Measurements from ENCODE around the gene ZNF416. TPM values are rescaled to one million over a fixed set of nuclear protein-coding genes. Genes with fewer than 3 reads are reported as not detected.

ZNF416 gene
- total and polyA plus RNA-seq, 2 of the 8 experiments (the other 6 are each of a cell fraction or from before 2014, with no cell fraction given), result 3.2 to 10.3 TPM

- no peak overlapping the region for H2BK15ac ChIP-seq (ENCODE audit: low read length)
- peaks cover 2% of the 10 kb centered on the region; the same call in 1 of the 2 replicates for H3K79me1 ChIP-seq (ENCODE audit: low read depth, low read length)
- peaks cover 0 to 3% (median 2%) of the 10 kb centered on the region in 4 experiments; a peak in 3 of 7 replicates for H3K4me1 ChIP-seq (replicated peaks in 1 of 4; ENCODE audit: control insufficient read depth in 3 of 4, insufficient read depth in 4 of 4, low read length in 3 of 4)
- H2AFZ ChIP-seq (ENCODE audit: low read length), result peak overlapping the region; percentile 93
- 68% methylated on average over 8 of the region's 8 CpGs; no CpG with 5 or more reads in 1 of the 2 experiments for WGBS, 2 experiments (ENCODE audit: extremely low coverage in 1 of 2, insufficient coverage in 1 of 2, insufficient read length in 1 of 2, insufficient replicate concordance in 2 of 2, low coverage in 1 of 2, low lambda C conversion rate in 2 of 2, missing lambda C conversion rate in 1 of 2)
- H2BK20ac ChIP-seq (ENCODE audit: low read length), result no peak overlapping the region
- H3K23ac ChIP-seq (ENCODE audit: insufficient read length), result no peak overlapping the region
- H3K4me3 ChIP-seq (ENCODE audit: extremely low read depth in 1 of 4, insufficient read depth in 2 of 4, low read depth in 3 of 4, low read length in 4 of 4), result peak overlapping the region; percentile 74 to 90 (median 82); a peak in 6 of 8 replicates
- no peak overlapping the region for H3K18ac ChIP-seq (ENCODE audit: extremely low read depth, low read length)
- DNase-seq (ENCODE audit: low read depth in 1 of 2, low spot score in 2 of 2) (no peak), FAIRE-seq (no peak)
- no peak overlapping the region for H4K5ac ChIP-seq (ENCODE audit: insufficient read length, low read depth, low read length)
- H2AK5ac ChIP-seq (ENCODE audit: low read depth, low read length), result no peak overlapping the region
- H3K14ac ChIP-seq (ENCODE audit: insufficient read length), result no peak overlapping the region
- peaks cover 7% of the 10 kb centered on the region for H3K23me2 ChIP-seq (ENCODE audit: low read depth, low read length)
- H4K20me1 ChIP-seq (replicated peaks in 1 of 2; ENCODE audit: control insufficient read depth in 1 of 2, insufficient read depth in 2 of 2, low read length in 2 of 2), result no peaks in the 10 kb centered on the region
- peaks cover 0 to under 1% (median under 1%) of the 10 kb centered on the region in 4 experiments; a peak in 1 of 8 replicates for H3K36me3 ChIP-seq (ENCODE audit: control insufficient read depth in 2 of 4, insufficient read depth in 4 of 4, low read length in 3 of 4)
- H2BK12ac ChIP-seq (ENCODE audit: low read depth, low read length), result no peak overlapping the region
- ChIA-PET POLR2A (ENCODE audit: partially characterized antibody) (interaction anchor here (1.2 to 3.0 kb wide), 5 partner anchors 14 to 163 kb away, joined by 3 to 11 read pairs (median 9); partner anchors contain the start of genes ZIK1 and ZNF551), CTCF (ENCODE audit: partially characterized antibody) (interaction anchor here (0.7 to 1.4 kb wide), 2 partner anchors 11 to 230 kb away, joined by 3 to 4 read pairs; no protein-coding TSS in a partner anchor)
- no peaks in the 10 kb centered on the region for H3K9me3 ChIP-seq (ENCODE audit: insufficient read depth in 2 of 2, low read depth in 1 of 2, low read length in 1 of 2)
- H3K56ac ChIP-seq (replicated peaks; ENCODE audit: insufficient read length, low read depth, low read length), result no peak overlapping the region
- no peak overlapping the region for H3K4ac ChIP-seq (replicated peaks; ENCODE audit: insufficient read length, low read depth, low read length)
- no peak overlapping the region for H2BK120ac ChIP-seq (replicated peaks; ENCODE audit: low read depth, low read length)
- 0 out of 4 replicates have a peak, but pooled peaks cover 0 to 7% of the 10 kb centered on the region in 2 experiments for H3K79me2 ChIP-seq (ENCODE audit: control insufficient read depth in 1 of 2, insufficient read depth in 2 of 2, low read length in 2 of 2)
- no peak overlapping the region for H2BK5ac ChIP-seq (ENCODE audit: low read depth, low read length)
- H4K8ac ChIP-seq (ENCODE audit: extremely low read depth, insufficient read depth, low read length), result no peak overlapping the region
- H4K91ac ChIP-seq (replicated peaks; ENCODE audit: insufficient read length, low read length), result no peak overlapping the region
- H3K4me2 ChIP-seq (ENCODE audit: insufficient read depth in 1 of 2, low read depth in 2 of 2, low read length in 2 of 2), result peak overlapping the region; percentile 87 to 92
- TF ChIP-seq USF2 (IDR thresholded peaks at IDR 0.05; ENCODE audit: low read length) (no peak), TBP (IDR thresholded peaks at IDR 0.05; ENCODE audit: low read depth, low read length) (0 out of 2 replicates have a peak, but pooled peaks have one; percentile 32)
- H3K27me3 ChIP-seq (replicated peaks in 1 of 4; ENCODE audit: control insufficient read depth in 3 of 4, extremely low read depth in 1 of 4, insufficient read depth in 3 of 4, low read length in 3 of 4), result no peaks in the 10 kb centered on the region
- H3K27ac ChIP-seq (ENCODE audit: low read depth, low read length), result no peak overlapping the region
- no peak overlapping the region for H3K9ac ChIP-seq (replicated peaks in 1 of 4; ENCODE audit: extremely low read depth in 1 of 4, low read depth in 3 of 4, low read length in 3 of 4)
These were observed 20.7 kb upstream of the ZNF416 start for GRCh38 chr19:57599377-57599760.
